HUES48 (cell line): ENCODE results near the gene C1QTNF12.

Source experiments
- H3K27ac ChIP-seq: one replicate; pipeline ENCODE4 v1.7.0; 2013; ENCODE audit warnings: low read depth, low read length, inconsistent platforms
- H3K27me3 ChIP-seq: 2 replicates; pipeline ENCODE4 v1.6.1; 2013; ENCODE audit warnings: mild to moderate bottlenecking, low read length; ENCODE audit not compliant: control insufficient read depth, insufficient read depth
- H3K36me3 ChIP-seq: 2 replicates; pipeline ENCODE4 v1.6.1; 2013; ENCODE audit warnings: low read length; ENCODE audit not compliant: control insufficient read depth, insufficient read depth
- H3K4me1 ChIP-seq: 2 replicates; pipeline ENCODE4 v1.6.1; 2013; ENCODE audit warnings: mild to moderate bottlenecking, low read length; ENCODE audit not compliant: control insufficient read depth, insufficient read depth
- H3K4me3 ChIP-seq: 2 replicates; pipeline ENCODE4 v1.5.1; 2013; ENCODE audit warnings: mild to moderate bottlenecking, low read depth, low read length
- H3K9ac ChIP-seq: 2 replicates; pipeline ENCODE4 v1.6.1; 2013; ENCODE audit warnings: mild to moderate bottlenecking, low read depth, low read length, moderate library complexity
- H3K9me3 ChIP-seq: 2 replicates; pipeline ENCODE4 v1.6.1; 2013; ENCODE audit warnings: low read length; ENCODE audit not compliant: control insufficient read depth, insufficient read depth

Gene C1QTNF12

DNA sequence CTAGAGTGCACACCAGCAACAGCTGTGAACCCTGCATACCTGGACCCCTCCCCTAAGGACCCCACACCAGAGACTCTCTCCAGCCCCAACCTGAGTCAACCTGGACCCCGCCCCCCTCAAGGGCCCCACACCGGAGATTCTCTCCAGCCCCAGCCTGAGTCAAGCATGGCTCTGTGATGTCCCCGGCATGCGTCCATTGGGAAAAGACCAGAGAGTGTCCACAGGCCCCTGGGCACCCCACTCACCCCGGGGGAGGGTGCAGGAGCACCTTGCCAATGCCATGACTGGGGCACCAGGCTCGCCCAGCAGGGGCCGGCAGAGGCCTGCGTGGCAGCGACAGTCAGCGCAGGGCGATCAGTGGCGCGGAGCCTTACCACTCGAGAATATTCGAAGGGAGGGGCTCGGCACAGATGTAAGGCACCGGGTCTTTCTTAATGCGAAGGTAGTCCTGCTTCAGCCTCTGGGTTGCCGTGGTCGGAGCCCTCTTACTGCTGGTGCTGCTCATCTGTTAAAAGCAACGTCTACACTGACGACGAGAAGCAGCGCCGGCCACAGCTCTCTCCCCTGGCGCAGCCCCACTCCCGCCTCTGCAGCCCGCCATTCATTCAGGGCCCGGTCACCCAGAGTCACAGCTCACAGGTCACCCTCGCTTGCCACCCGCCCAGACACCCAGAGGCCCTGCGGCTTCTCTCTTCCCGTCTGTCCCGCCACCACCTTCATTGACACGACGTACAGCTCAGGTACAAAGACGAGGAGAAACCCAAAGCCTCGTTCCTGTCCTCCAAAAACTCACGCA lies 21.2 kb upstream of the C1QTNF12 start:
- H3K27me3 ChIP-seq, result no peaks in the 10 kb centered on the region
- no peak overlapping the region for H3K27ac ChIP-seq
- no peak overlapping the region for H3K9ac ChIP-seq
- no peak overlapping the region for H3K4me3 ChIP-seq
- H3K9me3 ChIP-seq, result no peaks in the 10 kb centered on the region
- peaks cover 54% of the 10 kb centered on the region for H3K36me3 ChIP-seq
- no peaks in the 10 kb centered on the region for H3K4me1 ChIP-seq

DNA sequence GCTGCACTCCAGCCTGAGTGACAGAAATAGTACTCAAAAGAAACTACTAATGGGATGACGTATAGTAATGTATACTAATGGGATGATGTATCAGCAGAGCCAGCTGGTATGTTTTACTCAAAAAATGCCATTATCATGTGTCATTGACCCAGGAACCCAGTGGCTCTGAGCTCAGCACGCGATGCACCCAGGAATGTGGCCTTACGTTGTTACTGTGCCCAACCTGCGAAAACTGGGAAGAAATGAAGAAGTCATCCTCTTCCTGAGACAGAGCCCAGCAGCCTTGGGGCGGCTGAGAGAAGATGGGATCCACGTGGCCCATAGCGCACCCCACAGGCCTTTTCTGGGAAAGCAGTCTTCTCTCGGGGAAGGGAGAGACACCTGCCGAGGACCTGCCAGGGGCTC lies 18.3 kb upstream of the C1QTNF12 start:
- peaks cover 66% of the 10 kb centered on the region for H3K36me3 ChIP-seq
- H3K27ac ChIP-seq, result no peak overlapping the region
- no peak overlapping the region for H3K4me3 ChIP-seq
- no peaks in the 10 kb centered on the region for H3K27me3 ChIP-seq
- no peaks in the 10 kb centered on the region for H3K9me3 ChIP-seq
- H3K4me1 ChIP-seq, result no peaks in the 10 kb centered on the region
- H3K9ac ChIP-seq, result no peak overlapping the region

DNA sequence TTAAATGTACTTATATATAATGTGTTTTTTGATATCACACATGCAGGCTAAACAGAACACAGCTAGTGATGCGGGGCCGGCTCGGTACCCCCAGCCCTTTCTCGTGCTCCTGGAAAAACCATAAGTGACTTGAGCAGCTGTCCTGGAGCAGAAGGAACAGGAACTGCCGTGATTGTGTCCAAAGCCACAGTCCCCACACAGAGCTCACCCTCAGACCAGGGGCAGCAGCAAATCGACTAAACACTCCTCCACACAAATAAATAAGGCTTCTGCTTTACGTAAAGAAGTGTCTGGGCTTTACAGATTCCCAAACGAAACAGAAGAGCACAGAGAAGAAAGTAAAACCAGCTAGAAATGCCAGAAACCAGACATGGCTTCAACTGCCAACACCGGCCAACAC lies 17.5 kb upstream of the C1QTNF12 start:
- H3K9ac ChIP-seq, result no peak overlapping the region
- no peak overlapping the region for H3K27ac ChIP-seq
- no peaks in the 10 kb centered on the region for H3K9me3 ChIP-seq
- no peaks in the 10 kb centered on the region for H3K27me3 ChIP-seq
- H3K4me1 ChIP-seq, result no peaks in the 10 kb centered on the region
- H3K4me3 ChIP-seq, result no peak overlapping the region
- peaks cover 73% of the 10 kb centered on the region for H3K36me3 ChIP-seq

DNA sequence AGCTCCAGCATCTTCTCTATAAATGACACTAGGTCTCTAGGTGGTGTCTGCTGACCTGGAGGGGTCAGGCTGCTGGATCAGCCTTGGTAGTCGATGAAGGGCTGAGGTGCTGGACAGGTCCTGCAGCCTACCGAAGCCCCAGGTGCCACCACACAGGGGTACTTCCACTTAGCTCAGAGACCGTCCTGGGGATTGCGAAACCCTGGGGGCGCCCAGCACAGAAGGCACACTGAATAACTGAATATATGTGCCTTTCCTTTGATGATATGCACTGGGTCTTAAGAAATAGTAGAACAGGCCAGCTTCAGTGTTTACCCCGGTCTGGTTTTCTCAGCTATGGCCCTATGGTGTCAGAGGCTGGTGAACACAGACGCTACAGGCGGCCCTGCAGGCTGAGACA lies 16.2 kb upstream of the C1QTNF12 start:
- no peak overlapping the region for H3K9ac ChIP-seq
- H3K27me3 ChIP-seq, result no peaks in the 10 kb centered on the region
- H3K4me1 ChIP-seq, result peaks cover 3% of the 10 kb centered on the region; the same call in 1 of the 2 replicates
- no peak overlapping the region for H3K4me3 ChIP-seq
- H3K27ac ChIP-seq, result no peak overlapping the region
- peaks cover 73% of the 10 kb centered on the region for H3K36me3 ChIP-seq
- no peaks in the 10 kb centered on the region for H3K9me3 ChIP-seq

DNA sequence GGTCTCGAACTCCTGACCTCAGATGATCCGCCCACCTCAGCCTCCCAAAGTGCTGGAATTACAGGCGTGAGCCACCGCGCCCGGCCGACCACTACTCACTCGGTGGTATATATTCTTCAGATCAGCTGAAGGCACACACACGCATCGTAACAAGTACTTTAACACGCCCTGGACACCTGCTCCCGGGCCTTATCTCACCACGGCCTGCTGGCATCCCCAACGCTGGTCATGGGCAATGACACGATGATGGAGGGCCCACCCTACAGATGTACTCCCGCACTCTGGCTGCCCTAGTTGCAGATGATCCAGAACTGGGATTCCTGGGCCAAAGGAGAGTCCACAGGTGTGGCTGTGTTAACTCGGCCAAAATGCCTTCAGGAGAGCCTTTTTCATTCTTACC lies 15.5 kb upstream of the C1QTNF12 start:
- peaks cover 67% of the 10 kb centered on the region for H3K36me3 ChIP-seq
- no peak overlapping the region for H3K4me3 ChIP-seq
- H3K27me3 ChIP-seq, result no peaks in the 10 kb centered on the region
- H3K4me1 ChIP-seq, result peaks cover 7% of the 10 kb centered on the region; the same call in 1 of the 2 replicates
- H3K9me3 ChIP-seq, result no peaks in the 10 kb centered on the region
- no peak overlapping the region for H3K27ac ChIP-seq
- H3K9ac ChIP-seq, result no peak overlapping the region

DNA sequence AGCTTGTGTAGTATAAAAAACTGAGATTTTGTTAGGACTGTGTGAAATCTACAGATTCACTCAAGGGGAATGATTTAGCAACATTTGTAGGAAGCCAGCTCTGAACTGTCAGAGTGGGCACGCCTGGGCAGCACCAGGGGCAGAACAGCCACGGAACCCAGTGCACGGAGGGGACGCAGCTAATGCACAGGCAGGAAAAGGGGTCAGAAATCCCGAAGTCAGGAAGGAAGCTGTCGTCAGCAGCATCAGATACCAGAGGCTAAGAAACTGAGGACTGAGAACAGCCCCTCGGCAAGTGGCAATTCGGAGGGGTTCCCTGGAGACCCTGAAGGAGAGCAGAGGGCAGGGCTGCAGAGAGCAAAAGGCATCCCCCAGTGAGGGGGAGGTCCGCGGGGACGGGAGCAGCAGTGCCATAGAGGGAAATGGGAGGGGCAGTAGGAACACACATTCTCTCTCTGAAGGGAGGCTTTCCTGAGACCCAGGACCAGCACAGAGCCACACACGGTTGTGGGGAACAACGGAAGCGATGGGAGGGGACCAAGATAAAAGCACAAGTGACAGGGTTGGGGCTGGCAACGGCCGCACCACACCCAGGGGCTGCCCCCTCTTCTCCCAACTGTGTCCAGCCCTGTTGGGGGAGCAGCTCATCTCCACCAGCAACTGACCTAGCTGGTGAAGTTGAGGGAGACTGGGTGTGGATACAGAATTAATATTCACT lies 14.5 kb upstream of the C1QTNF12 start:
- no peak overlapping the region for H3K4me3 ChIP-seq
- H3K27ac ChIP-seq, result no peak overlapping the region
- H3K36me3 ChIP-seq, result peaks cover 72% of the 10 kb centered on the region
- no peaks in the 10 kb centered on the region for H3K9me3 ChIP-seq
- H3K9ac ChIP-seq, result no peak overlapping the region
- peaks cover 7% of the 10 kb centered on the region; the same call in 1 of the 2 replicates for H3K4me1 ChIP-seq
- H3K27me3 ChIP-seq, result no peaks in the 10 kb centered on the region

DNA sequence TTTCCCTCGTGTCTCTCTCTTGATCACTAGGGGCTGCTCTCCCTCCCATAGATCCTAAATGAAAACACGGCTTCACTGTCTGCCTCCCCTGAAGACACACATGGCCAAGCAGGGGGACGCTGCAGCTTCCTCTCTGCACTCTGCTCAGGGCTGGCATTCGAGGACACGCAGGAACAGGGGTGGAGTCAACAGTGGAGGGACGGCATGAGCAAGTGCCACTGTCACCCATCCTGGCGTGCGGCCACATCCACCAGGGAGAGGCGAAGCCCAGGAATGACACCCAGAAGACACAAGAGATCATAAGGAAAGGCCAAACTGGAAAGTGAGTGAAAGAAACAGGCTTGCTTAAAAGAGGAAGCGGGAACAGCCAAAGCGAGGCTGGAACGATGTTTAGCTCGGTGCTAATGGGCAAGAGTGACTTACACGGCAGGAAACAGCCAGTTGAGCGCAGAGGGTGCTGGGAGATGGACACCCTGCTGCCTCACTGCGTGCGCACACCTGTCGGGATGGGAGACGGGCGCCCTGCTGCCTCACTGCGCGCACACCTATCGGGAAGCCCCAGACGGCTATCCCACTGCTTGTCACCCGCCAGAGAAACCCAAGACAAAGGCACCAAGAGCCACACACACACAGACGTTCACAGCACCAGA lies 13.6 kb upstream of the C1QTNF12 start:
- Histone ChIP-seq H3K9me3 (no peaks in the 10 kb centered on the region), H3K9ac (no peak overlapping the region), H3K4me1 (peaks cover 7% of the 10 kb centered on the region; the same call in 1 of the 2 replicates), H3K27ac (no peak overlapping the region), H3K27me3 (no peaks in the 10 kb centered on the region), H3K36me3 (peaks cover 72% of the 10 kb centered on the region), H3K4me3 (no peak overlapping the region)

DNA sequence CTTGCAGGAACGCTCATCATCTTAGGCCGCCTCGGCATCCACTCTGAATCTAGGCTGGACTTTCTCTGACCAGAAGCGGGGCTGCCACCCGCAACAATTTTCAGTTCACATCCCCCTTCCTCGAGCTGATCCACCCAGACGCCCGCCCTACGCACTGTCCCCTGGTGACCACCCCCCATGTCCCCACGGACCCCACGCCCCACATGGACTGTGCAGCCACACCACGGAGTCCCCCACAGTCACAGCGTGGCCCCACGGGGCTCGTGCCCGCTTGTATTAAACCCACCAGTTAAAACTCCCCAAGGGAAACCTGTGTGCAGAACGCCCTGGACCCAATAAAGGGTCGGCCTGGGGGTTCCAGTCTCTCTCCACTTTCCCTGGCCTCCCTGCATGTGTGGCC lies 13.0 kb upstream of the C1QTNF12 start:
- no peak overlapping the region for H3K4me3 ChIP-seq
- peaks cover 7% of the 10 kb centered on the region; the same call in 1 of the 2 replicates for H3K4me1 ChIP-seq
- H3K36me3 ChIP-seq, result peaks cover 73% of the 10 kb centered on the region
- no peaks in the 10 kb centered on the region for H3K9me3 ChIP-seq
- no peak overlapping the region for H3K27ac ChIP-seq
- no peak overlapping the region for H3K9ac ChIP-seq
- H3K27me3 ChIP-seq, result no peaks in the 10 kb centered on the region

DNA sequence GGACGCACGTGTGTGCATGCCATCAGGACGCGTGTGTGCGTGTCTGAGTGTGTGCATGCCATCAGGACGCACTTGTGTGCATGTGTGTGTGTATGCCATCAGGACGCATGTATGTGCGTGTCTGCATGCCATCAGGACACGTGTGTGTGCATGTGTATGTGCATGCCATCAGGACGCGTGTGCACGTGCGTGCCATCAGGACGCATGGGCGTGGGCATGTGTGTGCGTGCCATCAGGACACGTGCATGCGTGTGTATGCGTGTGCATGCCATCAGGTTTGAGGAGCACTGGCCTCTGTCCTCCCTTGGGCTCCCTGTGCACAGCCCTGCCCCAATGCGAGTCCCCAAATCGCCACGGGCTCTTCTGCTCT lies 12.6 kb upstream of the C1QTNF12 start:
- peaks cover 73% of the 10 kb centered on the region for H3K36me3 ChIP-seq
- H3K27me3 ChIP-seq, result no peaks in the 10 kb centered on the region
- H3K9ac ChIP-seq, result no peak overlapping the region
- H3K27ac ChIP-seq, result no peak overlapping the region
- no peaks in the 10 kb centered on the region for H3K9me3 ChIP-seq
- H3K4me3 ChIP-seq, result no peak overlapping the region
- peaks cover 7% of the 10 kb centered on the region; the same call in 1 of the 2 replicates for H3K4me1 ChIP-seq

DNA sequence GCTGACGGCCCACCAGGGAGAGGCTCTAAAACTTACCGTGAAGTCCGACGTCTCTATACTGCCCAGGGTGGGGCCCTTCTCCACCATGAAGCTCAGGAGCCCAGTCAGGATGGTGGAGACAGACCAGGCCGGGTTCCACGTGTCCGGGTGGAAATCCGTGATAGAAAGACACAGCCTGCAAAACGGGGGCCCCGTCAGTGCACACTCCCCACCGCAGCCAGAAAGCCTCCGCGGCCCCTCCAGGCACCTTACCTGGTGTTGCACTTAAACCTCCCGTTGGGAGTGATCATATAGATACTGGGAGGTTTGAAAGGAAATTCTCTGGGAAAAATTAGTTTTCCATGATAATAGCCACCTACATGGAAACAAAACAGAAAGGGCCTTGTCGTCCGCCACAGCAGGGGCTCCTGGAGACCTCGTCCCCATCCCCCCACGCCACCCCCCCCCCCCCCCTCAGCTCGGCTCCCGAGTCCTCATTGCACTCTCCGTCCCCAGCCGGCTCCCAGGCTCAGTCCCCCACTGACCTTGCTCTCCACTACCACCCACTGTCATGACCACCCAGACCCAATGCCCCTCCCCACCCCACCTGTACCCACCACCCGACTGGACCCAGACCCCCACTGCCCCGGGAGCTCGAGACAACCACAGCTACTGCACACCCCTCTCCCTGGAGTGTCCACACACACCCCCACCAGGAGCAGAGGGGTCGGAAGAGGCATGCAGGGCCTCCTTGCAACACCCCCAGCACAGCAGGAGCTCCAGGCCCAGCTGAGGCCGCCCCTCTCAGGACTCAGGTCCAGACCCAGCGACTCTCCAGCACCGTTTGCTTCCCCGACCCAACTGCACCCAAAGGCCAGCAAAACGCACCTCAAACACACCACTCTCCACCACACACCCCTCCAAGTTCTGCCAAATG lies 10.7 kb upstream of the C1QTNF12 start:
- H3K9ac ChIP-seq, result no peak overlapping the region
- H3K27me3 ChIP-seq, result no peaks in the 10 kb centered on the region
- no peaks in the 10 kb centered on the region for H3K9me3 ChIP-seq
- peaks cover 7% of the 10 kb centered on the region; the same call in 1 of the 2 replicates for H3K4me1 ChIP-seq
- peaks cover 72% of the 10 kb centered on the region for H3K36me3 ChIP-seq
- H3K27ac ChIP-seq, result peak overlapping the region; percentile 33
- H3K4me3 ChIP-seq, result no peak overlapping the region
